Caco-2 (cell line): ENCODE data around the gene GPS1. TPM values are rescaled to one million over a fixed set of nuclear protein-coding genes. Genes with fewer than 3 reads are reported as not detected.

Experiments used
- BruUV-seq: library from RNA; stranded (reverse); fragments of 400-500 nt; replicated peaks from 2 replicates; lab custom pipeline; 2021; lab: Mats Ljungman, UMichigan
- CTCF ChIA-PET: fragments of 300-600 bp; sonication (Branson Sonifier 250); formaldehyde crosslinking; loops from one replicate; lab custom pipeline; 2022; ENCODE audit warnings: antibody characterized with exemption; lab: Charles Lee
- POLR2A ChIA-PET: fragments of 300-600 bp; sonication (Branson Sonifier 250); formaldehyde crosslinking; loops from one replicate; lab custom pipeline; 2022; ENCODE audit warnings: antibody characterized with exemption; lab: Charles Lee
- DNase-seq, 2 experiments: peaks; one replicate each; pipeline versions ENCODE4 v3.0.0 to v3.0.0-alpha.2; 2020 to 2022
- H3K27me3 ChIP-seq: replicated peaks from 2 replicates; pipeline ENCODE4 v1.6.0; 2011; ENCODE audit warnings: low read length; ENCODE audit not compliant: control insufficient read depth, insufficient read depth
- H3K36me3 ChIP-seq: 2 replicates; pipeline ENCODE4 v1.5.1; 2011; ENCODE audit warnings: low read length; ENCODE audit not compliant: control insufficient read depth, insufficient read depth
- H3K4me1 ChIP-seq: fragments of 250-450 bp; sonication (Bioruptor Pico); 2 replicates; pipeline ENCODE4 v1.5.1; 2020; ENCODE audit warnings: mild to moderate bottlenecking
- H3K4me3 ChIP-seq: 2 replicates; pipeline ENCODE4 v1.5.1; 2011; ENCODE audit warnings: low read depth, mild to moderate bottlenecking, control low read depth, low read length
- H3K9me3 ChIP-seq: fragments of 250-450 bp; sonication (Bioruptor Pico); 2 replicates; pipeline ENCODE4 v1.5.1; 2020; ENCODE audit warnings: mild to moderate bottlenecking, moderate library complexity
- H3K27ac Mint-ChIP-seq: one replicate; pipeline ENCODE4 v1.8.0; 2022; ENCODE audit warnings: mixed read lengths; ENCODE audit not compliant: unreplicated experiment
- H3K27me3 Mint-ChIP-seq: one replicate; pipeline ENCODE4 v1.8.0; 2022; ENCODE audit warnings: mixed read lengths; ENCODE audit not compliant: insufficient read depth, unreplicated experiment
- H3K36me3 Mint-ChIP-seq: one replicate; pipeline ENCODE4 v1.8.0; 2022; ENCODE audit warnings: mild to moderate bottlenecking, mixed read lengths; ENCODE audit not compliant: insufficient read depth, unreplicated experiment
- H3K4me1 Mint-ChIP-seq: one replicate; pipeline ENCODE4 v1.8.0; 2022; ENCODE audit warnings: low read depth, mixed read lengths; ENCODE audit not compliant: unreplicated experiment
- H3K4me3 Mint-ChIP-seq: one replicate; pipeline ENCODE4 v1.8.0; 2022; ENCODE audit warnings: mild to moderate bottlenecking, moderate library complexity, mixed read lengths; ENCODE audit not compliant: unreplicated experiment
- H3K9me3 Mint-ChIP-seq: one replicate; pipeline ENCODE4 v1.8.0; 2022; ENCODE audit warnings: mixed read lengths; ENCODE audit not compliant: unreplicated experiment
- CTCF ChIP-seq, 2 experiments: fragments of 200-600 bp in 1 of 2; IDR thresholded peaks; 1 replicate in 1 of 2; 2 replicates in 1 of 2; pipeline versions ENCODE4 v1.5.1 to v1.8.0; 2011 to 2022; ENCODE audit warnings: antibody characterized with exemption in 1 of 2, control low read depth in 1 of 2, inconsistent platforms in 1 of 2, low read depth in 1 of 2, low read length in 1 of 2, mild to moderate bottlenecking in 1 of 2, moderate library complexity in 1 of 2; ENCODE audit not compliant: insufficient read depth in 1 of 2, severe bottlenecking in 1 of 2, unreplicated experiment in 1 of 2
- intact Hi-C: fragments of 100-400 bp; cut with micrococcal nuclease; formaldehyde crosslinking; loops from one replicate; pipeline ENCODE4 v1.10.0; 2022; ENCODE audit not compliant: unreplicated experiment
- total RNA-seq: library from RNA; stranded (reverse); gene quantifications from 2 replicates; pipeline ENCODE4 v1.2.3, GENCODE V29; 2022

Gene GPS1
- total RNA-seq, 1 experiment from 2014 or later: 195 TPM

DNA sequence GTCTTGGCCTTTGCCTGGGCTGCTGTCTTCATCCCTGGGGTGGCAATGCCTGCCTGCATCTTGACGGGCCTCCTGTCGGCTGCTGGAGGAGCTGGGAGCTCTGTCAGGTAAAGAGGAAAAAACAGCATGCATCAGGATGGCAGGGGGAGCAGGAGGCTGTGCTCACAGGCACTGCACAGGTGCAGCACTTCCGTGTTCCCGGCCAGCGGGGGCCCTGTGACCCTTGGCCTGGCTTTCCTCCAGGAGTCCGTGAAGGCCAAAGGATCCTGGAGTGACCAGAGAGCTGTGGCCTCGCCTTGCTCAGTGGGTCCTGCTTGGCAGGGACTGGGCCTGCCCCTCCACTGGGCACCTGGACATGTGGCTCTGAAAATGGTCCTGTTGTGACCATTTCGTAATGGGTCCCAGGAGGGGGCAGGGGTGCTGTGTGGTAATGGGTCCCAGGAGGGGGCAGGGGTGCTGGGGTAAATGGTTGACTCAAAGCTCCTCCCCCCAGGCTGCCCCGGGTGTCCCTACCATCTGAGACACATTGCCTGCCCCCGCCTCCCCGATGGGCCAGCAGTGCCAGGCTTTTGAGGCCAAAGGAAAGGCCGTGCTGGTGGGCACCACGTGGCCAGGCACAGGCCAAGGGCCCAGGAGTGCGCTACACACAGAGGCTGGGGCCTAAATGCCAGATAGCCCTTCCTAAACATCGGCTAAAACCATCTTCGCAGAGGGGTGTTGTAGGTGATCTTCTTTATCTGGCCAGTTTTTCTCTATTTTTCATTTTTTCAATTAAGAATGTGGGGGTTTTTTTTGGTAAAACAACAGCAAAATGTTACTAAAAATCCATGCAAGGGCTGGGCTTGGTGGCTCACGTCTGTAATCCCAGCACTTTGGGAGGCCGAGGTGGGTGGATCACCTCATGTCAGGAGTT, 50.3 kb downstream of the GPS1 start:
- H3K27me3 ChIP-seq: no peaks in the 10 kb centered on the region
- Mint-ChIP-seq H3K9me3 (no peaks in the 10 kb centered on the region), H3K27ac (peak overlapping the region; percentile 88), H3K36me3 (peaks cover 65% of the 10 kb centered on the region), H3K4me3 (peak overlapping the region; percentile 37), H3K27me3 (no peaks in the 10 kb centered on the region), H3K4me1 (peaks cover 39% of the 10 kb centered on the region)
- TF ChIP-seq CTCF (IDR thresholded peaks at IDR 0.05; ENCODE audit: insufficient read depth in 1 of 2, low read depth in 1 of 2, low read length in 1 of 2, severe bottlenecking in 1 of 2, unreplicated experiment in 1 of 2): no peak
- H3K4me3 ChIP-seq: no peak overlapping the region
- intact Hi-C loops: no loop called here
- POLR2A ChIA-PET: interaction anchor here (0.5 kb wide), 1 partner anchor 79 kb away, joined by 8 read pairs; the partner anchor contains the start of genes CENPX and LRRC45
- H3K4me1 ChIP-seq: peaks cover 79% of the 10 kb centered on the region
- CTCF ChIA-PET: interaction anchor here (1.4 kb wide), 1 partner anchor 71 kb away, joined by 4 read pairs; the partner anchor contains the start of gene RAC3
- no peaks in the 10 kb centered on the region for H3K36me3 ChIP-seq
- no peaks in the 10 kb centered on the region for H3K9me3 ChIP-seq
- peak in 1 of 2 experiments; percentile 43 for DNase-seq
- no TSS peak for BruUV-seq

- H3K9me3 ChIP-seq: no peaks in the 10 kb centered on the region
- H3K27ac Mint-ChIP-seq: peak overlapping the region; percentile 88
- intact Hi-C loops: loop anchor here (2.0 kb wide), 1 partner anchor 71 kb away; no protein-coding TSS in a partner anchor
- H3K36me3 Mint-ChIP-seq: peaks cover 72% of the 10 kb centered on the region
- H3K4me1 ChIP-seq: peaks cover 83% of the 10 kb centered on the region
- H3K4me3 Mint-ChIP-seq: peak overlapping the region; percentile 66
- ChIA-PET POLR2A (interaction anchor here (0.8 to 1.4 kb wide), 3 partner anchors 27 to 189 kb away, joined by 3 to 5 read pairs (median 3); partner anchors contain the start of gene DCXR), CTCF (interaction anchor here (0.5 to 2.4 kb wide), 3 partner anchors 66 to 425 kb away, joined by 3 to 7 read pairs (median 4); partner anchors contain the start of gene DCXR)
- no peak overlapping the region for H3K4me3 ChIP-seq
- peaks cover 42% of the 10 kb centered on the region for H3K4me1 Mint-ChIP-seq
- no peaks in the 10 kb centered on the region for H3K27me3 ChIP-seq
- peak; percentile 95 to 96 for DNase-seq
- H3K27me3 Mint-ChIP-seq: no peaks in the 10 kb centered on the region
- TF ChIP-seq CTCF (IDR thresholded peaks at IDR 0.05; ENCODE audit: insufficient read depth in 1 of 2, low read depth in 1 of 2, low read length in 1 of 2, severe bottlenecking in 1 of 2, unreplicated experiment in 1 of 2): no peak
- no peaks in the 10 kb centered on the region for H3K9me3 Mint-ChIP-seq
- no peaks in the 10 kb centered on the region for H3K36me3 ChIP-seq
- BruUV-seq: no TSS peak
Observed at GRCh38 chr17:82103553-82104451, 52.1 kb downstream of the GPS1 start.
